ENCODE results near the gene KLF4. TPM values are rescaled to one million over a fixed set of nuclear protein-coding genes. Genes with fewer than 3 reads are reported as not detected.

Gene KLF4
- total RNA-seq, 4 donors from 2014 or later: 304 to 861 (median 407) TPM

DNA sequence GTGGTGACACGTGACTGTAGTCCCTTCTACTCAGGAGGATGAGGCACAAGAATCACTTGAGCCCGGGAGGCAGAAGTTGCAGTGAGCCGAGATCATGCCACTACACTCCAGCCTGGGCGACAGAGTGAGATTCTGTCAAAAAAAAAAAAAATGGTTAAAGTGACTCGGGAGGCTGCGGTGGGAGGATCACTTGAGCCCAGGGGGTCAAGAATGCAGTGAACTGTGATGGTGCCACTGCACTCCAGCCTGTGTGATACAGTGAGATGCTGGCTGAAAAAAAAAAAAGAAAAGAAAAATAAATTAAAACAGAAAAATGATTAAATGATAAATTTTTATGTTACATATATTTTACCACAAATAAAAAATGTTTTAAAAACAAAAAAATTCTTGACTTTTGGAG lies 51.9 kb downstream of the KLF4 start:
- 88 to 94% methylated on average over 6 of the region's 6 CpGs for WGBS, 2 donors (ENCODE audit: low coverage in 1 of 2)
- Histone ChIP-seq H3K27ac (no peak overlapping the region), H3K9me3 (no peaks in the 10 kb centered on the region), H3K36me3 (no peaks in the 10 kb centered on the region), H3K4me1 (no peaks in the 10 kb centered on the region), H3K4me3 (no peak overlapping the region), H3K27me3 (no peaks in the 10 kb centered on the region)
- TF ChIP-seq EP300 (IDR thresholded peaks at IDR 0.05; ENCODE audit: low read depth) (no peak), POLR2AphosphoS5 (IDR thresholded peaks at IDR 0.05) (no peak), POLR2A (IDR thresholded peaks at IDR 0.05) (no peak)
- TF ChIP-seq, protein P1, sequence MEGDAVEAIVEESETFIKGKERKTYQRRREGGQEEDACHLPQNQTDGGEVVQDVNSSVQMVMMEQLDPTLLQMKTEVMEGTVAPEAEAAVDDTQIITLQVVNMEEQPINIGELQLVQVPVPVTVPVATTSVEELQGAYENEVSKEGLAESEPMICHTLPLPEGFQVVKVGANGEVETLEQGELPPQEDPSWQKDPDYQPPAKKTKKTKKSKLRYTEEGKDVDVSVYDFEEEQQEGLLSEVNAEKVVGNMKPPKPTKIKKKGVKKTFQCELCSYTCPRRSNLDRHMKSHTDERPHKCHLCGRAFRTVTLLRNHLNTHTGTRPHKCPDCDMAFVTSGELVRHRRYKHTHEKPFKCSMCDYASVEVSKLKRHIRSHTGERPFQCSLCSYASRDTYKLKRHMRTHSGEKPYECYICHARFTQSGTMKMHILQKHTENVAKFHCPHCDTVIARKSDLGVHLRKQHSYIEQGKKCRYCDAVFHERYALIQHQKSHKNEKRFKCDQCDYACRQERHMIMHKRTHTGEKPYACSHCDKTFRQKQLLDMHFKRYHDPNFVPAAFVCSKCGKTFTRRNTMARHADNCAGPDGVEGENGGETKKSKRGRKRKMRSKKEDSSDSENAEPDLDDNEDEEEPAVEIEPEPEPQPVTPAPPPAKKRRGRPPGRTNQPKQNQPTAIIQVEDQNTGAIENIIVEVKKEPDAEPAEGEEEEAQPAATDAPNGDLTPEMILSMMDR (IDR thresholded peaks at IDR 0.05): no peak
- intact Hi-C loops (cut with DNase I; ENCODE audit: low total_unique reads): no loop called here
- DNase-seq: no peak
- in situ Hi-C loops (cut with MboI; ENCODE audit: low pct_ligation_motif_present in 1 of 4, low pct_unique_long_range_greater_than_20kb in 1 of 4, low sequenced_read_pairs in 3 of 4): no loop called here

- Histone ChIP-seq H3K4me3 (no peak overlapping the region), H3K27me3 (no peaks in the 10 kb centered on the region), H3K9me3 (no peaks in the 10 kb centered on the region), H3K27ac (no peak overlapping the region), H3K4me1 (peaks cover 0 to 3% (median 0%) of the 10 kb centered on the region in 4 donors), H3K36me3 (no peaks in the 10 kb centered on the region)
- intact Hi-C loops (cut with DNase I; ENCODE audit: low total_unique reads): no loop called here
- 86 to 100% methylated on average over 1 of the region's 1 CpG for whole genome bisulfite sequencing, 2 donors (ENCODE audit: low coverage in 1 of 2)
- no peak for DNase-seq
- in situ Hi-C loops (cut with MboI; ENCODE audit: low pct_ligation_motif_present in 1 of 4, low pct_unique_long_range_greater_than_20kb in 1 of 4, low sequenced_read_pairs in 3 of 4): no loop called here
- no peak for TF ChIP-seq POLR2AphosphoS5 (IDR thresholded peaks at IDR 0.05)
- TF ChIP-seq EP300 (IDR thresholded peaks at IDR 0.05; ENCODE audit: low read depth): no peak
- TF ChIP-seq, protein P1 (IDR thresholded peaks at IDR 0.05): no peak
- TF ChIP-seq POLR2A (IDR thresholded peaks at IDR 0.05): no peak
Measured at GRCh38 chr9:107435415-107435814, 54.2 kb downstream of the KLF4 start.

Small RNA genes lying within 50 kb of the gene (small RNA-seq; reads per million reads assigned to genes)
- gene HMGN2P32 (0 reads per million in 4 donors), gene RNU6-492P (0 reads per million in 4 donors)

Other genes starting within 250 kb of the KLF4 start
- gene RAD23B, start 206.5 kb downstream of the KLF4 start, total RNA-seq: 10 to 100 TPM; 41.8 to 75.2 (median 54.9) TPM